ENCODE measurements around the gene HBZ.
"Not testable (repeated sequence)": the region's sequence is repeated elsewhere in the genome, so short reads cannot be mapped to it uniquely, and the experiment has no call there.

Gene HBZ

GRCh38 chr16:179211-180092 is 27.0 kb downstream of the HBZ start:
- DNase-seq (ENCODE audit: low read depth), result no peak

DNA sequence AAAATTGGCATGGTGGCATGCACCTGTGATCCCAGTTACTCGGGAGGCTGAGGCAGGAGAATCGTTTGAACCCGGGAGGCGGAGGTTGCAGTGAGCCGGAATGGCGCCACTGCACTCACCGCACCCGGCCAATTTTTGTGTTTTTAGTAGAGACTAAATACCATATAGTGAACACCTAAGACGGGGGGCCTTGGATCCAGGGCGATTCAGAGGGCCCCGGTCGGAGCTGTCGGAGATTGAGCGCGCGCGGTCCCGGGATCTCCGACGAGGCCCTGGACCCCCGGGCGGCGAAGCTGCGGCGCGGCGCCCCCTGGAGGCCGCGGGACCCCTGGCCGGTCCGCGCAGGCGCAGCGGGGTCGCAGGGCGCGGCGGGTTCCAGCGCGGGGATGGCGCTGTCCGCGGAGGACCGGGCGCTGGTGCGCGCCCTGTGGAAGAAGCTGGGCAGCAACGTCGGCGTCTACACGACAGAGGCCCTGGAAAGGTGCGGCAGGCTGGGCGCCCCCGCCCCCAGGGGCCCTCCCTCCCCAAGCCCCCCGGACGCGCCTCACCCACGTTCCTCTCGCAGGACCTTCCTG is 27.7 kb downstream of the HBZ start, which contains the start of gene HBQ1:
HBQ1 (plus strand) TSS at position 359 of the 575 bp plus-strand sequence; CDS start at position 387, 28 bp downstream.
- DNase-seq (ENCODE audit: low read depth), result no peak

DNA sequence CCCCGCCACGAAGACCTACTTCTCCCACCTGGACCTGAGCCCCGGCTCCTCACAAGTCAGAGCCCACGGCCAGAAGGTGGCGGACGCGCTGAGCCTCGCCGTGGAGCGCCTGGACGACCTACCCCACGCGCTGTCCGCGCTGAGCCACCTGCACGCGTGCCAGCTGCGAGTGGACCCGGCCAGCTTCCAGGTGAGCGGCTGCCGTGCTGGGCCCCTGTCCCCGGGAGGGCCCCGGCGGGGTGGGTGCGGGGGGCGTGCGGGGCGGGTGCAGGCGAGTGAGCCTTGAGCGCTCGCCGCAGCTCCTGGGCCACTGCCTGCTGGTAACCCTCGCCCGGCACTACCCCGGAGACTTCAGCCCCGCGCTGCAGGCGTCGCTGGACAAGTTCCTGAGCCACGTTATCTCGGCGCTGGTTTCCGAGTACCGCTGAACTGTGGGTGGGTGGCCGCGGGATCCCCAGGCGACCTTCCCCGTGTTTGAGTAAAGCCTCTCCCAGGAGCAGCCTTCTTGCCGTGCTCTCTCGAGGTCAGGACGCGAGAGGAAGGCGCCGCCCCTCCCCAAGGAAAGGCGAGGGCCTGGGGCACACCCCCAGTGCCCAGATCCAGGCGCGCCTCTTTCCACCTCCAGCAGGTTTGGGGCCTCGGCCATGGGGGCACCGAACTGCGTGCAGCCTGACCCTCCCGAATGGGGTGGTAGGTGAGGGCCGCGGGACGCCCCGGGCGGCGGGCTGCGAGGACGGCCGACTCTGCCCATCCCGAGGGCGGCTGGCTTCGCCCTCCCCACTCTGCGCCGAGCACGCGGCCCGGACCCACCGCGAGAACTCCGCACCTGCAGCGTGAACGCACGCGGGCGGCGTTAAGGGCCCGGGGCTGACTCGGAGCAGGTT is 28.5 kb downstream of the HBZ start:
- peak; percentile 47 for DNase-seq (ENCODE audit: low read depth)

DNA sequence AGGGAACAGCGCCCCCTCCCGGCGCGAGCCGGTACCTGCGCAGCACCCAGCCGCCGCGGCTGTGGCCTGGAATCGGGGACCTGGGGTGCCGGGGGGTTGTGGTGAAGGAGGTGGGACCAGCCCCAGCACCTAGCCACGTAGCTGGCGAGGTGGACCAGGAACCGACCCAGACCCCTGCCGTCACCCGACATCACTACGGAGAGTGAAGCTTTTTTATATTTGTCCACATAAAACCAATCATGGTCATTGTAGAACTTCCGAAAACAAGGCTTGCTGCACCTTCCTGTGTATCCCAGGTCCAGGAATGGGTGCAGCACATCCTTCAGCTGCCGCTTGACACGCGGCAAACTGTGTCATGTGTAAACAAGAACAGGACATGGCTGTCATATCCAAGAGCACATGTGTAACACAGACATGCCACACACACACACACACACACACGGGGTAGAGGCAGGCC is 29.1 kb downstream of the HBZ start:
- no peak for DNase-seq (ENCODE audit: low read depth)

DNA sequence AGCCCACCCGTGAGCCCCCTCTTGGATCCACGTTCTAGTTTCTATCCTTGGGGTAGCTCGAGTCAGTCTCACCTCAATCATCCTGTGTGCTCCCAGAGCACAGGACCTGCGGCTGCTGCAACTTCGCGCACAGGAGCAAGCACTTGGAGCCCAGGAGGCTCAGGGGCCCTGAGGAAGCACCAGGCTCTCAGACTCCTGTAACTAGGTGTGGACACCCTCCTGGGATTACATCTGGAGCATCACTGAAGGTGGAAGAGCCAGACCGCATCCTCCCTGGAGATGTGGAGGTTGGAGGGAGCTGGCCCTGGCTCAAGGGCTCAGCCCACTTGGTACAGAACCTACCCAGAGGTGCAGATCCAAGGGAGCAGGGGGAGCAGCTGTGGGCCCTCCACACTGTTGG is 30.6 kb downstream of the HBZ start:
- no peak for DNase-seq (ENCODE audit: low read depth)

GRCh38 chr16:185213-185612 is 32.8 kb downstream of the HBZ start:
- no peak for DNase-seq (ENCODE audit: low read depth)

DNA sequence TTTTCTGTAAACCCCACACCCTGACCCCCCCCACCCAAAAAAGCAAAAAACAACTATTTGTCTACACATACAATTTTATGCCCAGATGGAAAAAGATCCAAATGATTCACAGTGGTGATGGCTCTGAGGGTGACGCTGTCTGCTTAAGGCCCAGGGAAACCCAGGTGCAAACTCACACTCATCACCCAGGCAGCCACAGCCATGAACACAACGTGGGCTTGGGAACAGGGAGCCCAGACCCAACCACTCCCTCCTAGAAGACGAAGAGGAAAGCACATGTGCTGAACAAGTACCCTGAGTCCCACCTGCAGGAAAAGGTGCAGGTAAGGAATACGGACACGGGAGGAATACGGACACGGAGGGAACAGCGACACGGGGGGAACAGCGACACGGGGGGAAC is 33.2 kb downstream of the HBZ start:
- DNase-seq (ENCODE audit: low read depth), result no peak

- no peak for DNase-seq (ENCODE audit: low read depth)
These were observed 34.9 kb downstream of the HBZ start for GRCh38 chr16:187330-187729.

DNA sequence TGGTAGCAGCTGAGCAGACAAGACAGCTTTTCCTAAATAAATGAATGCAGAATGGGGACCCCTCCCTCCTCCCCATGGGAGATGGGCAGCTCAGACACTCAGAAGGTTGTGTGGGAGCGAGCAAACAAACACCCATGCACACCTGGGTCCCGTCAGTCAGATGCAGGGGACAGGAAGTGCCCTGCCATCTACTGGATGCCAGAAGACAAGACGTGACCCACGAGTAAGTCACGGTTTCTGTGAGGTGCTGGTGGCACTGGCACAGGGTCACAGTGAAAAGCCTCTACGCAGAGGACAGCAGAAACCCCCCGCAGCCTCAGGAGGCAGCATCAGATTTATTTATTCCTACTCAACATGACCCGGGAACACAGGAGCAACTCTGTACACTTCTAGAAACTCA is 36.2 kb downstream of the HBZ start:
- no peak for DNase-seq (ENCODE audit: low read depth)

DNA sequence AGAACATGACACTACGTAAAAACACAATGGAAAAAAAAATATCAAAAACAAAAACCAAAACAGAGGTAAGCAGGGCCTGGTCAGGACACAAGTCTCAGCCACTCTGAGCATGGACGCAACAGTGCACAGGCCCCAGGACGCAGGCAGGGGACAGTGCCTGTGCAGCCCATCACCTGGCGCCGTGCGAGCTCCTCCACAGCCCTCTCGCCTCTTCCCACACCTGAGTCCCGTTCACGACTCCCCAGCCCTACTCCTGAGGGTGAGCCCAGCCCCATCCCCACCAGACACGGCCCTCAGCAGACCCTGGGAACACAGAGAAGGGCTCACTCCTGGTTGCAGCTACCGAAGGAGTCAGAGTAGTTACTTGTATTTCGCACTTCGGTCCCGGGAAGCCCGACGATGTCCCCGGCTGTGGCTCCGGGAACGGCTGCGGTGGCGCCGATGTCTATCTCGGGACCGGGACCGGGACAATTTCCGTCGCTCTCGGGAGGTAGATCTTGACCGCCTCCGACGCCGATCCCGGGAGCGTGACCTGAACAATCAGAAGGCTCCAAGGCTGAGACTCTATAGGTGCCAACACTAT is 37.3 kb downstream of the HBZ start:
- DNase-seq (ENCODE audit: low read depth), result no peak

- no peak for DNase-seq (ENCODE audit: low read depth)
These were observed 39.4 kb downstream of the HBZ start for GRCh38 chr16:191831-192230.

DNA sequence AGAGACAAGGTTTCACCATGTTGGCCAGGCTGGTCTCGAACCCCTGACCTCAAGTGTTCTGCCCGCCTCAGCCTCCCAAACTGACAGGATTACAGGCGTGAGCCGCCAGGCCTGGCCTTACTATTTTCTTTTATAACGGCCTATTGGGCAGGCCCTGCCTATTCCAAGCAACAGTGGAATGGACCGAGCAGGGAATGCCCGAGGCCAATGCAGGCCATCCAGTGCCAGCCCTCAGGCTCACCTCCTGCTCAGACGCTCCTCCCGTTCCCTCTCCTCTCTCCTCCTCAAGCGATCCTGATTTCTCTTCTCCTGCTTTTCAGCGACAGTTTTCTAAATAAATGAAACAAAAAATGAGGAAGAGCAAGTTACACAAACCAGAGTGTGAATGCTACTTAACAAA is 40.2 kb downstream of the HBZ start:
- no peak for DNase-seq (ENCODE audit: low read depth)

GRCh38 chr16:193441-193840 is 41.0 kb downstream of the HBZ start:
- DNase-seq (ENCODE audit: low read depth), result no peak

DNA sequence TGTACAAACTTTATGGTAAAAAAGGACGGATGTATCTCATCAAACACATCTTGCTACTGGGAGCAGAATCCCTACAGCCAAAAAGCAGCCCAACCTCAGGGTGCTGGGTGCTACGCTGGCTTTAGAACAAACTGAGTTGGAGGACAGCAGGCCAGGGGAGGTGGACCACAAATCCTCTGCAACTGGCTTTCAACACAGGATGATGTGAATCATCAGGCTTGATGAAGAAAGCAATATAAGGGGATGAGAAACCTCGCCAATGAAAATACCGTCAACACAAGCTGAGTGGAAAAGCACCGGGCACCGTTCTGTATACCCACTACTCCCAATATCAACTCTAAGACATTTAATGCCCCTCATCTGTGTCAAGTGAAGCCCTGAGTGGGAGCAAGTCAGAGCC is 42.1 kb downstream of the HBZ start:
- DNase-seq (ENCODE audit: low read depth), result peak; percentile 82

DNA sequence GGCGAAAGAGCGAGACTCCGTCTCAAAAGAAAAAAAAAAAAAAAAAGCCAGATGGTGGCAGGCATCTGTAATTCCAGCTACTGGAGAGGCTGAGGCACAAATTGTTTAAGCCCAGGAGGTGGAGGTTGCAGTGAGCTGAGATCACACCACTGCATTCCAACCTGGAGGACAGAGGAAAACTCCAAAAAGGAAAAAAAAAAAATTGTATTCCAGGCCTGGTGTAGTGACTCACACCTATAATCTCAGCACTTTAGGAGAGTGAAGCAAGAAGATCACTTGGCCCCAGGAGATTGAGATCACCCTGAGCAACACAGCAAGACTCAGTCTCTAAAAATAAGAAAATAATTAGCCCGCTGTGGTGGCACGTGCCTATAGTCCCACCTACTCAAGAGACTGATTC is 47.9 kb downstream of the HBZ start:
- peak; percentile 88 for DNase-seq (ENCODE audit: low read depth)

- peak; percentile 80 for DNase-seq (ENCODE audit: low read depth)
These were observed 50.8 kb downstream of the HBZ start for GRCh38 chr16:203246-203645.

DNA sequence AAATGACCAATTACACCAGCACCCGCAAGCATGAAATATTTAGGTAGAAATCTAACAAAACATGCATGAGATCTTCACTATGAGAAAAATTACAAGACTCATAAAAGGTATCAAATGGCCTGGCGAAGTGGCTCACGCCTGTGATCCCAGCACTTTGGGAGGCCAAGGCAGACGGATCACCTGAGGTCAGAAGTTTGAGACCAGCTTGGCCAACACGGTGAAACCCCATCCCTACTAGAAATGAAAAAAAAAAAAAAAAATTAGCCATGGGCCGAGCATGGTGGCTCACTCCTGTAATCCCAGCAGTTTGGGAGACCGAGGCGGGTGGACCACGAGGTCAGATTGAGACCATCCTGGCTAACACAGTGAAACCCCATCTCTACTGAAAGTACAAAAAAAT is 51.6 kb downstream of the HBZ start:
- DNase-seq (ENCODE audit: low read depth), result not testable (repeated sequence)
